ES-I3 (cell line): ENCODE measurements around the gene CALHM2.
A peak's percentile ranks its signal among the peaks of the same experiment; 100 is the strongest.

Experiments used
- H3K36me3 ChIP-seq: 2 replicates; pipeline ENCODE4 v1.6.1; 2013; ENCODE audit warnings: mild to moderate bottlenecking, low read length, control low read depth, moderate library complexity; ENCODE audit not compliant: insufficient read depth
- H3K4me1 ChIP-seq: 2 replicates; pipeline ENCODE4 v1.6.1; 2013; ENCODE audit warnings: mild to moderate bottlenecking, control low read depth, low read length; ENCODE audit not compliant: insufficient read depth
- H3K9ac ChIP-seq: 2 replicates; pipeline ENCODE4 v1.6.1; 2013; ENCODE audit warnings: low read depth, mild to moderate bottlenecking, low read length, moderate library complexity
- H3K9me3 ChIP-seq: 2 replicates; pipeline ENCODE4 v1.6.1; 2013; ENCODE audit warnings: mild to moderate bottlenecking, low read length, moderate library complexity; ENCODE audit not compliant: control insufficient read depth, insufficient read depth

The CALHM2 gene

DNA sequence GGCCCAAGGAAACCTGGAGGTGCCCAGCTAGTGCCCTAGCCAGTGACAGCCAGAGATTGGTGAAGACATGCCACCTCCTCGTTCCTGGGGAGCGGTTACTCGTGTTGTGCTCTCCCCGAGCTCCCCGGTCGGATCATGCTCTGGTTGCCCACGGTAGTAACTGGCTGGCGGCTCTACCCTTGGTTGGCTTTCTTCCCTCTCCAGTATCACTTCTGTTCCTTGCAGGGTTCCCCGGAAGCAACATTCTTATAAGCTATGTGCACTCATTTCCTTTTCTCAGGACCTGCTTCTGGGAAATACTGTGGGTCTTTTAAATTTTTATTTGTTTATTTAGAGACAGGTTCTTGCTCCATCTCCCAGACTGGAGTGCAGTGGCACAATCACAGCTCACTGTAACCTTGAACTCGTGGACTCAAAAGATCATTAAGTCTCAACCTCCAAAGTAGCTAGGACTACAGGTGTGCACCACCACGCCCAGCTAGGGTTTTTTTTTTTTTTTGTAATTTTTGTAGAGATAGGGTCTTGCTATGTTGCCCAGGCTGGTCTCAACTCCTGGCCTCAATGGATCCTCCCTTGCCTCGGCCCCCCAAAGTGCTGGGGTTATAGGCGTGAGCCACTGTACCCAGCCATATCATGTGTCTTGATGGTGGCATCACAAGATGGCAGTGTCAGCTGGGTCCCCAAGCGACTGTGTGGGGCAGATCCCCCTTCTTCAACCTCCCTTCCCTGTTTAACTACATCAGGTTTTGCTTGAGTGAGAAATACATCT lies 13.4 kb upstream of the CALHM2 start:
- H3K9ac ChIP-seq = no peak overlapping the region
- no peaks in the 10 kb centered on the region for H3K9me3 ChIP-seq
- H3K4me1 ChIP-seq = no peaks in the 10 kb centered on the region; the same call in 1 of the 2 replicates
- H3K36me3 ChIP-seq = no peaks in the 10 kb centered on the region

DNA sequence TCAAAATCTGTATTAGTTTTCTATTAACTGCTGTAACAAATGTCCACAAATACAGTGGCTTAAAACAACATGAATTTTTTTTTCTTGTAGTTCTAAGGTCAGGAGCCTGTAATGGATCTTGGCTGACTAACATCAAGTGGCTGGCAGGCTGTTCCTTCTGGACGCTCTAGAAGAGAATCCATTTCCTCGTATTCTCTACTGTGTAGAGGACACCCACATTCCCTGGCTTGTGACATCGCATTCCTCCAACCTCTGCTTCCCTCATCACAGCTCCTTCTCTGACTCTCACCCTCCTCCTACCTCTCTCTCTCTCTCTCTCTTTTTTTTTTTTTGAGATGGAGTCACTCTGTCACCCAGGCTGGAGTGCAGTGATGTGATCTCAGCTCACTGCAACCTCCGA lies 11.3 kb upstream of the CALHM2 start:
- H3K9me3 ChIP-seq = no peaks in the 10 kb centered on the region
- H3K36me3 ChIP-seq = no peaks in the 10 kb centered on the region
- no peak overlapping the region for H3K9ac ChIP-seq
- H3K4me1 ChIP-seq = no peaks in the 10 kb centered on the region; the same call in 1 of the 2 replicates

DNA sequence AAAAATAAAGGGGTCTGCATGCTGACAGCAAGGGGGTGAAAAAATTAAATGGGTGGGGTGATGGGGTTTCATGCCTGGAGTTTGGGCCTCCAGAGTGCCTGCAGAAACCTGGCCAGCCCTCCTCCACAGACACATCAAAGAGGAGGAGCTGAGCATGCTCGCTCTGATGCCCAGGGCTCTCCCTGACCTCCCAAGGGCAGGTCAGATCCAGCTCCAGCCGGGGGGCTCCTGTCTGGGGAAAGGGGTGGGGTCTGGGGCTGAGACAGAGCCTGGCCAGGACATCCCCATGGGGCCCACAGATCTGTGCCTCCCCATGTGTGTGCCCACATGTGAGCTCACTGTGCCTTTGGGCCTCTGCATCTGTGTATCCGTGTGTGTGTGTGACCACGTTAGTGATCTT lies 7.4 kb upstream of the CALHM2 start:
- Histone ChIP-seq H3K36me3 (no peaks in the 10 kb centered on the region), H3K4me1 (no peaks in the 10 kb centered on the region; the same call in 1 of the 2 replicates), H3K9ac (no peak overlapping the region), H3K9me3 (no peaks in the 10 kb centered on the region)

DNA sequence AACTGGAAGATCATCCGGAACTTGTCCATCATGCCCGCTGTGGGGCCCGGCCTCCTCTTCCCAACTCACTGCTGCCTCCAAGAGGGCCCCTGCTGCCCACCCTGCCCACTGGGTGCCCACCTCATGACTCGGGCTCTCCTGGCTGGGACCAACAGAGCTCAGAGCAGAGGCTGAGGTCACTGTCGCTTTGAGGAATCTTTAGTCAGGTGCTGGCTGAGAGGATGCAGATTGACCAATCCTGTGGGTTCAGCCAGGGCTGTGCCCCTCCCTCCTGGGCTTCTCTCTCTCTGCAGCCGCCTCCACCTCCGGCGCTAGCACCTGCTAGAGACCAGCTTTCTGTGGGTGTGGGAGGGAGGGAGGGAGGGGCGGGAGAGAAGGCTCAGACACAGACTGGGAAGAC lies 6.5 kb upstream of the CALHM2 start, which contains the start of gene CALHM1:
Gene CALHM1, minus strand, starts transcription at position 181 of the 400 bp plus-strand sequence. Its CDS starts 149 bp downstream, at position 32.
- Histone ChIP-seq H3K4me1 (no peaks in the 10 kb centered on the region; the same call in 1 of the 2 replicates), H3K36me3 (no peaks in the 10 kb centered on the region), H3K9ac (no peak within 1 kb of the TSS), H3K9me3 (no peaks in the 10 kb centered on the region)

DNA sequence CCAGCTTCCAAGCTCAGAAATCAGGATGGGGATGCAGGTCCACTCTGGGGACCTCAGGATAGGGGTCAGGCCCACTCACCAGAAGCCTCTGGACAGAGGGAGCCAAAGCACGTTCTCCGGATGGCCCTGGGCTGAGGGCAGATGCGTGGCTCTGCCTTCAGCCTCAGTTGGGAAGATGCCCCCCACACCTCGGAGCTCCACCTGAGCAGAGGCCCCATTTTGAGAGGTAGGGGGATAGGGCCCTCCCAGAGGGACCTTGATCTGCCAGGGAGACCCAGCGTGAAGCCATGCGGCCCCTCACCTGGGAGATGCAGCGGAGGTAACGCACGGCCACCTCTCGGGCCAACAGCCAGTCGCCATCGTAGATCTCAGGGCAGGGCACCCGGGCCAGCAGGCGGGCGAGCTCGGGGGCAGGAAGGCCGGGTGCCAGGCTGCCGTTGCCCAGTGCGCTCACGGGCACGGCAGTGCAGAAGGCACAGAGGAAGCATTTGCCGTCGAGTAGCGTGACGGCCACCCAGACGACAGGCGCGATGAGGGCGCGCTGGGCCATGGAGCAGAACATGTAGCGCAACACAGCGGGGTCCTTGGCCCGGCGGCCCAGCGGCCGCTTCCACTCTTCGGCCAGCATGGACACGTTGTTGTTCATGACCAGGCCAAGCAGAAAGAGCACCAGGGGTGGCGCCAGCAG lies 5.9 kb upstream of the CALHM2 start:
- Histone ChIP-seq H3K9ac (no peak overlapping the region), H3K4me1 (no peaks in the 10 kb centered on the region; the same call in 1 of the 2 replicates), H3K9me3 (no peaks in the 10 kb centered on the region), H3K36me3 (no peaks in the 10 kb centered on the region)

DNA sequence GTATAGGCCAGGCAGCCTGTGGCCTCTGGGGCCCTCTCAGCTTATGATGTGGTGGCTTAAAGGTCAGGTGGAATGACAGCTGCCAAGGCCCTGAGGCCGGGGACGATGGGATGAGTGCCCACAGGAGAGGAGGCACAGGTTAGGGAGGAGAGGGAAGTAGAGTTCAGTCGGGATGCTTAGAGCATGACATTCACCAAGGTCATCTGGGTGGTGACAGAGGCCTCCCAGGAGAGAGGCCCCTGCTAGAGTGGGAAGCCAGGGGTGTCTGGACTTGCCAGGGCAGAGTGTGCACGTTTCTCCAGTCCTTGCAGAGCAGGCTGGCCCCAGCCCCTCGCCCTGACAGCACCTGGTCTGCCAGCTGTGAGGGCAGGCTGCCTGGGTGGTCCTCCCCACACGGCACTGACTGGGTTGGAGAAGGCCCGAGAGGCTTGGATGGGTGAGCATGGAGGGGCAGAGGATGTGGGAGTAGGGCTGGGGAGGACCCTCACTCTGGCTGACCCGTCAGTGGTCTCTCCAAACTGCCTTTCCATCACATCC lies 5.1 kb upstream of the CALHM2 start:
- Histone ChIP-seq H3K36me3 (no peaks in the 10 kb centered on the region), H3K9me3 (no peaks in the 10 kb centered on the region), H3K9ac (no peak overlapping the region), H3K4me1 (no peaks in the 10 kb centered on the region; the same call in 1 of the 2 replicates)

DNA sequence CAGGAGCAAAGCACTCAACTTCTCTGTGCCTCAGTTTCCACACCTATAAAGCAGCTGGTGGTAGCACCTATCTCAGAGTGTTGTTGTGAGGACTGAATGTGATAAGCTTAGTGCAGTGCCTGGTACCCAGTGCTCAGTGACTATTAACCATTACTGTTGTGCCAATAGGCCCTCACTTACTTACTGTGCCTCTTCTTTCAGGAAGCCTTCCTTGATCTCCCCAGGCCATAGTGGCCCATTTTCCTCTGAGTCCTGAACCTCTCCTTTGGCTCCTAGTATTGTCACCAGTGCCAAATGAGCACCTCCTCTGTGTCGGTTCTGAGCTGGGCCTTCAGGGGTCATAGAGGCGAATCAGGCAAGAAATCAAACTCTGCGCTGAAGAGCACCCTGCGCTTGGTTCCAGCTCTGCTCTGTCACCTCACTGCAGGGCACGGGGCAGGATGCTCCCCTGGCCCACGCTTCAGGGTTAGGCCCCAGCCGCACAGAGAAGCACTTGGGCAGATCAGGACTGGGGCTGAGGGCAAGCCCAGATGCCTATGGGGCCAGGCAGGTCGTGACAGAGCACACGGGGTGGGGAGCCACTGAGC lies 4.0 kb upstream of the CALHM2 start:
- Histone ChIP-seq H3K36me3 (no peaks in the 10 kb centered on the region), H3K9me3 (no peaks in the 10 kb centered on the region), H3K9ac (no peak overlapping the region), H3K4me1 (no peaks in the 10 kb centered on the region; the same call in 1 of the 2 replicates)

DNA sequence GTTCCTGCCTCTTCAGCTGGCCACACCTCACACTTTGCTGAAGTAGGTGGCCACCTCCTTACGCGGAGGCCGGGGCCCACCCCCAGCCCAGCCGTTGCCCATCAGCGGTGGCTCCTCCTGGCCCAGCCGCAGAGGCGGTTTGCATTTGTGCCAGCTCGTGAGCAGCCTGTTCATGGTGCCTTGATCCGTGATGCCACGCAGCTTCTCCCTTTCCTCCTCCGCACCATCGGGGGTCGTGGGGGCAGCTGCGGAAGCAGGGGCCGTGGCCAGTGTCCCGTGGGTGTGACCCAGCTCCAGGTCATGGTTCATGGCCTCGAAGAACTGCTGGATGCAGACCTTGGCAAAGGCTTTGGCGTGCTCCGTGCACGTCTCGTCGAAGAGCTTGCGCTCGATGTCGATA lies 3.1 kb upstream of the CALHM2 start:
- Histone ChIP-seq H3K9me3 (no peaks in the 10 kb centered on the region), H3K9ac (no peak overlapping the region), H3K4me1 (no peaks in the 10 kb centered on the region; the same call in 1 of the 2 replicates), H3K36me3 (no peaks in the 10 kb centered on the region)

DNA sequence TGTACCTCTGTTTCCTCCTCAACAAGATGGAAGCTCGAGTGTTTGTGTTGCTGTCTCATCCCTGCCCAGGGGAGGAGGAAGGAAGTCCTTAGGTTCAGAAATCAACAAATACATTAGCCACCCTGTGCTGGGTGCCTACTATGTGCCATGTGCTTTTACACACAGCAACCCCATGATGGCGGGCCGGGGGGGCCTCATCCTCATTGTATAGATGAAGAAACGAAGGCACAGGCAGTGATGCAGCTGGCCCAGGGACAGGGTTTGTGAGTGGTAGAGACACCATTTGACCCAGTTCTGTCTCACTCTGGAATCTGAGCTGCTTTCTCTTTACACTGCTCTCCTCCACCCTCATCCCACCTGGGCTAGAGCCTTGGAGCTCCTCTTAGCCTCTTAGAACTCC lies 1.9 kb upstream of the CALHM2 start:
- no peaks in the 10 kb centered on the region; the same call in 1 of the 2 replicates for H3K4me1 ChIP-seq
- no peaks in the 10 kb centered on the region for H3K9me3 ChIP-seq
- no peaks in the 10 kb centered on the region for H3K36me3 ChIP-seq
- no peak overlapping the region for H3K9ac ChIP-seq

DNA sequence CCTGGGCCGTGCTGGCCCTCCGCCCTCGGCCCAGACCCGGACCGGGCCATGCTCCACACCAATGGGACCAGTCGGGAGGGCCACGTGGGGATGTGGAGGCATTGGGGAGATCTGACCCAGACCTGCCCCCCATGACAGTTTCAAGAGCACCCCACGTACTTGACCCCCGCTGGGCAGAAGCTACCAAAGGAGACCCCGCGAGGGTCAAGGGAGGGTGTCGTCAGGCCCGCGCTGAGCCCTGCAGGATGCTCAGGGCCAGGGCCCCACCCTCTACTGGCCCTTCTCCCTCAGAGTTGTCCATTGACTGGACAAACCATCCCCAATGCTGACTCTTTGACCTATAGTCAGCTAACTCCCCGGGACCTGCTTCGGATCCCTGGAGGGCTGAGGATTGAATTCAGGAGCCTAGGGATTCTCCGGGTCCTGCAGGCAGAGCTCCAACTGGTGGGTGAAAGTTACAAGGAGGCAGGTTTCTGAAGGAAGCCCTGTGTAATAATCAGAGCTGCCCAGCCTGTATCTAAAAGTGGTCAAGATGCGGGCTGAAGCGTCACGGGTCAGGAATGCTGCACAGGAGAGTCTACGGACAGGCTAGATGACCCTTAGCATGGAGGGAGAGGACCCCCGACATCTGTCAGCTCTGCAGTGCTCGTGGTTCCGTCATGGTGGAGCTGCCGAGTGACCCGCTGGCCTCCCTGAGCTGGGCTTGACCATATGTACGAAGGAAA lies 498 bp upstream of the CALHM2 start:
- H3K9ac ChIP-seq = peak overlapping the region; percentile 66; the same call in 1 of the 2 replicates
- no peaks in the 10 kb centered on the region for H3K9me3 ChIP-seq
- H3K36me3 ChIP-seq = peaks cover 2% of the 10 kb centered on the region; the same call in 1 of the 2 replicates
- no peaks in the 10 kb centered on the region; the same call in 1 of the 2 replicates for H3K4me1 ChIP-seq

DNA sequence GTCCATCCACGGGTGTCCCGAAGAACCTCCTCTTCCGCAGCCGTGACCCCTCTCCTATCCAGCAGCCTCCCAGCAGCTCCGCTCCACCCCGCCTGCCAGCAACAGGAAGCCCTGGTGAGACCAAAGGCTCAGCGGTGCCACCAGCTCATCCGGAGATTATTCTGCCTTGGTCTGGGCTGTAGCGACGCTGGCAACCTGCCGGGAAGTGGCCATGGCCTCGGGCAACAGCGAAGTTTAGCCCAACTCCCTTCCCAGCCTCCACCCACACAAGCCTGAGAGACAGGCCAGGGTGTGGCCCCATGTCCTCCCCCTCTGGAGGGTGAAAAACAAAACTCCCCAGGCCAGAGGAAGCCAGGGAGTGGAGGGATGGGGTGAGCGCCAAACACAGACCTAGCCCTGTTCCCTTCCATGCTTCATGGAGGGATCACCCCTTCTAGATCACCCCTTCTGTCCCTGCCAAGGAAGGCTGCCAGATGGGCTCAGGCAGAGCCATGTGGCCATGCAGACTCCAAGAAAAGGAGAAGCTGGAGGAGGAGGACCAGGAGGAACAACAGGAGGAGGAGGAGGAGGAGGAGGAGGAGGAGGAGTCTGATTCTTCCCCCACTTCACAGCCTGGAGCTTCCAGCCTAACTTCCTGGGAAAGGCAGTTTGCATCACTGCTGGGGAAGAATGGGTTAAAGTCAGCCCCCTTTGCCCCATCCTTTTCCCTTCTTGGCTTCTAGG lies 918 bp downstream of the CALHM2 start:
- Histone ChIP-seq H3K9ac (peak overlapping the region; percentile 66; the same call in 1 of the 2 replicates), H3K36me3 (peaks cover 4% of the 10 kb centered on the region; the same call in 1 of the 2 replicates), H3K9me3 (no peaks in the 10 kb centered on the region), H3K4me1 (no peaks in the 10 kb centered on the region; the same call in 1 of the 2 replicates)

DNA sequence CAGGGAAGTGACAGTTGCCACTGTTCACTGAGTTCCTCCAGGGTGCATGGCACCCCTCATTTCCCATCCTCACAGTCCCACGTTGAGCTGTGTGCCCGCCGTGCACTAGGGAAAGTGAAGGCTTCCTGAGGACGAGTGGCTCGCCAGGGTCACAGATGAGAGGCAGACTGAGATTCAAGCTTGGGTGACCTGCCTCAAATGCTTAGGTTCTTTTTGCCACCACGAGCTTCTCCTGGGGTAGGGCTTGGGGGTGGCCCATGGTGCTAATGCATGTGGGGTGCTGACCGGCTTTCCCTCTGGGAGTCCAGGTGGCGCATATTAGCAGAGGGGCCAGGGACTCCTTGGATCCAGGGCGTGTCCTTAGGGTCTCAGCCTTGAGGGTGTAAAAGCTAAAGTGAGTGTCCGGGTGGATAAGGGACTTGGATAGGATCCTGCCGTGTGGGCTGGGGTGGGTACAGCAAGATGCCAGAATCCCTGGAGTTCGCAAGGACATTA lies 1.9 kb downstream of the CALHM2 start:
- Histone ChIP-seq H3K9me3 (no peaks in the 10 kb centered on the region), H3K36me3 (peaks cover 4% of the 10 kb centered on the region), H3K9ac (no peak overlapping the region), H3K4me1 (no peaks in the 10 kb centered on the region; the same call in 1 of the 2 replicates)
